Neutrophil (primary cell): ENCODE measurements around the gene TIMD4.

Source experiments
- H3K27ac ChIP-seq: fragments of 200-600 bp; sonication (generic); 2 replicates; pipeline ENCODE4 v1.5.1; 2016; ENCODE audit warnings: mild to moderate bottlenecking, moderate library complexity
- H3K27me3 ChIP-seq: fragments of 200-600 bp; sonication (generic); 2 replicates; pipeline ENCODE4 v1.6.0; 2016; ENCODE audit warnings: mild to moderate bottlenecking
- H3K36me3 ChIP-seq: fragments of 200-600 bp; sonication (generic); 2 replicates; pipeline ENCODE4 v1.5.1; 2017
- H3K4me1 ChIP-seq, 2 experiments: fragments of 200-600 bp in 1 of 2; sonication (generic) in 1 of 2; 1 replicate in 1 of 2; 2 replicates in 1 of 2; pipeline versions ENCODE4 v1.5.1 to v1.6.1; 2013 to 2016; ENCODE audit warnings: low read depth in 1 of 2, low read length in 1 of 2, mild to moderate bottlenecking in 1 of 2, moderate library complexity in 1 of 2; ENCODE audit not compliant: control insufficient read depth in 1 of 2, insufficient read depth in 1 of 2
- H3K4me3 ChIP-seq, 2 experiments: fragments of 200-600 bp in 1 of 2; sonication (generic) in 1 of 2; 1 replicate in 1 of 2; 2 replicates in 1 of 2; pipeline ENCODE4 v1.5.1; 2013 to 2016; ENCODE audit warnings: low read depth in 1 of 2, low read length in 1 of 2, mild to moderate bottlenecking in 1 of 2, moderate library complexity in 1 of 2
- H3K9me3 ChIP-seq: fragments of 200-600 bp; sonication (generic); 2 replicates; pipeline ENCODE4 v1.5.1; 2016
- TF ChIP-seq, protein P1 (sequence below): fragments of 200-600 bp; sonication (generic); IDR thresholded peaks from 2 replicates; pipeline ENCODE4 v1.5.1; 2016; ENCODE audit warnings: antibody characterized with exemption

The TIMD4 gene

DNA sequence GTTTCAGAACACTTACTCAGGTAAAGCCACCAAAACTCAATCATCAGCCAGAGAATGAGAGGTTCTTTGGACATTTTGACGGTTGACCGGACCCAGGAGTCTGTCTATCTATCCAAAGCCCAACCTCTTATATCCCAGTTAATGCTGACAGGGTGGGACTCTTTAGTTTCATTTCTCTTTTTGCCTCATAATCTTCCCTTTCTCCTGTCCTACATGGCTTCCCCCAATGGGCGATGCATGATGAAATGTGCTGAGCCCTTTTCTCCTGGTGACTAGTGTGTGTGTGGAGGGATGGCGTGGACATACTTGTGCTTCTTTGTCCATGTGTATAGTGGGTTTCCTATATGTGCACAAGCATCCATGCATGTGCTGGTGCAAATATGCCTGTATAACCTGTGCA is at the start of gene TIMD4:
Gene TIMD4, minus strand, starts transcription at position 102 of the 400 bp plus-strand sequence. Its CDS starts 28 bp downstream, at position 74.
- TF ChIP-seq, protein P1, sequence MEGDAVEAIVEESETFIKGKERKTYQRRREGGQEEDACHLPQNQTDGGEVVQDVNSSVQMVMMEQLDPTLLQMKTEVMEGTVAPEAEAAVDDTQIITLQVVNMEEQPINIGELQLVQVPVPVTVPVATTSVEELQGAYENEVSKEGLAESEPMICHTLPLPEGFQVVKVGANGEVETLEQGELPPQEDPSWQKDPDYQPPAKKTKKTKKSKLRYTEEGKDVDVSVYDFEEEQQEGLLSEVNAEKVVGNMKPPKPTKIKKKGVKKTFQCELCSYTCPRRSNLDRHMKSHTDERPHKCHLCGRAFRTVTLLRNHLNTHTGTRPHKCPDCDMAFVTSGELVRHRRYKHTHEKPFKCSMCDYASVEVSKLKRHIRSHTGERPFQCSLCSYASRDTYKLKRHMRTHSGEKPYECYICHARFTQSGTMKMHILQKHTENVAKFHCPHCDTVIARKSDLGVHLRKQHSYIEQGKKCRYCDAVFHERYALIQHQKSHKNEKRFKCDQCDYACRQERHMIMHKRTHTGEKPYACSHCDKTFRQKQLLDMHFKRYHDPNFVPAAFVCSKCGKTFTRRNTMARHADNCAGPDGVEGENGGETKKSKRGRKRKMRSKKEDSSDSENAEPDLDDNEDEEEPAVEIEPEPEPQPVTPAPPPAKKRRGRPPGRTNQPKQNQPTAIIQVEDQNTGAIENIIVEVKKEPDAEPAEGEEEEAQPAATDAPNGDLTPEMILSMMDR, result no peak
- H3K9me3 ChIP-seq, result no peaks in the 10 kb centered on the region
- H3K4me3 ChIP-seq, result no peak within 1 kb of the TSS
- no peaks in the 10 kb centered on the region for H3K4me1 ChIP-seq
- no peaks in the 10 kb centered on the region for H3K27me3 ChIP-seq
- H3K27ac ChIP-seq, result no peak within 1 kb of the TSS
- no peaks in the 10 kb centered on the region for H3K36me3 ChIP-seq

DNA sequence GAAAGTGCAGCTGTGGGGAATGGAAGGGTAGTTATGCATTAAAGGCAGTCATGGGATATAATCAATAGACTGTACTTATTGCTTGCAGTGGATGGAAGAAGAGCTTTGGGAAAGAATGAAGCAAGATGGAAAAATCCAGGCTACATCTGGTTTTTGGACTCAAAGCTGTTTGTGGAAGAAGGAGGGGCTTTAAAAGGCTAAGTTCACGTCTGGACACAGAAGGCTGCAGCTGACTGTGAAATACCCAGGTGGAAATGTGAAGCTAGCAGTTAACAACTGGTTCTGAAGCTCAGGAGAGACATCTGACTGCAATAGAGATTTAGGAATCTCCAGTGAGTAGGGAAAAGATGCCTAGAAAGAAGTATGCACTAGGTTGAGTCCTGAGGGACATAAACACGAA is 43.2 kb upstream of the TIMD4 start:
- H3K27ac ChIP-seq, result no peak overlapping the region

DNA sequence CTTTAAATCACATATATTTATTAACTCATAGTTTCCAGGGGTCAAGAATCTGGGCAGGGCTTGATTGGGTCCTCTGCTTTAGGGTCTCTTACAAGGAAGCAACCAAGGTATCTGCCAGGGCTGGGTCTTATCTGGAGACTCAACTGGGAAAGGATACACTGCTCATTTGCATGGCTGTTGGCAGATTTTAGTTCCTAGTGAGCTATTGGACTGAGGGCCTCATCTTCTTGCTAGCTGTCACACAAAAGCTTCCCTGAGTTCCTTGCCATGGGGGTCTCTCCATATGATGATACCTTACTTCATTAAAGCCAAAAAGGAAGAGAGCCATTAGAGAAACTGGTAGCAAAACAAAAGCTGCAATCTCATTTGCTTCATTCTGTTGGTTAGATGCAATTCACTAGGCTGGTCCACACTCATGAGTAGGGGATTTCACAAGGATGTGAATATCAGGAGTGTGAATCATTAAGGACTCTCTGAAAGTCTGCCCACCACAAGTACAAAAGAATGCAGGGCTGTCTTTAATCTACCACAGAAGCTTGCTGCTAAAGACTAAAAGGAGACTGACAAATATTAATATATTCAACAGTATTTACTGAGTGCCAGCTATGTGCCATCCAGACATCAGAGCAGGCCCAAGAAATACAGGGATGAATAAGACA is 42.0 kb upstream of the TIMD4 start:
- H3K36me3 ChIP-seq, result no peaks in the 10 kb centered on the region
- H3K27me3 ChIP-seq, result no peaks in the 10 kb centered on the region
- TF ChIP-seq, protein P1, result no peak
- H3K4me1 ChIP-seq, result no peaks in the 10 kb centered on the region
- no peaks in the 10 kb centered on the region for H3K9me3 ChIP-seq
- no peak overlapping the region for H3K4me3 ChIP-seq
- H3K27ac ChIP-seq, result no peak overlapping the region

More for the DNA sequence above, 43.2 kb upstream of the TIMD4 start:
- no peaks in the 10 kb centered on the region for H3K9me3 ChIP-seq
- no peaks in the 10 kb centered on the region for H3K4me1 ChIP-seq
- no peaks in the 10 kb centered on the region for H3K36me3 ChIP-seq
- H3K4me3 ChIP-seq, result no peak overlapping the region
- TF ChIP-seq, protein P1, result no peak
- no peaks in the 10 kb centered on the region for H3K27me3 ChIP-seq

DNA sequence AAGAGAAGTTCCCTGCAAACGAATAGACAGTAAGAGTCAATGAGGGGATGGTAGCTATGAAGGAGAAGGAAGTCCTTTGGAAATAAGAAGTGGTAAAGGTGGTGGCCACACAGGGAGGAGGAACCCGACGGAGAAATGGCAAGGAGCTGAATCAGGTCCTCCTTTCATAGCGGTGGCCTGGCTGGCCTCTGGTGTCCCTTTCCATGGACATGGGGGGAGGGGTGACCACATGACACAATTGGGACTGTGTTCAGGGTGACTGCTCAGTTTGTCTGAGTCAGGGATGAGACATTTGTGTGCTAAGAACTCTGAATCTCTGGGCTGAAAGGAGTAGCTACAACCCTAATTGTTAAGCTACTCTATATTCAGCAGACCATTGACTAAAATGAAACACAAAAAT is 28.7 kb upstream of the TIMD4 start:
- TF ChIP-seq, protein P1, result no peak
- Histone ChIP-seq H3K4me3 (no peak overlapping the region), H3K4me1 (no peaks in the 10 kb centered on the region), H3K9me3 (no peaks in the 10 kb centered on the region), H3K27me3 (no peaks in the 10 kb centered on the region), H3K36me3 (no peaks in the 10 kb centered on the region), H3K27ac (no peak overlapping the region)

DNA sequence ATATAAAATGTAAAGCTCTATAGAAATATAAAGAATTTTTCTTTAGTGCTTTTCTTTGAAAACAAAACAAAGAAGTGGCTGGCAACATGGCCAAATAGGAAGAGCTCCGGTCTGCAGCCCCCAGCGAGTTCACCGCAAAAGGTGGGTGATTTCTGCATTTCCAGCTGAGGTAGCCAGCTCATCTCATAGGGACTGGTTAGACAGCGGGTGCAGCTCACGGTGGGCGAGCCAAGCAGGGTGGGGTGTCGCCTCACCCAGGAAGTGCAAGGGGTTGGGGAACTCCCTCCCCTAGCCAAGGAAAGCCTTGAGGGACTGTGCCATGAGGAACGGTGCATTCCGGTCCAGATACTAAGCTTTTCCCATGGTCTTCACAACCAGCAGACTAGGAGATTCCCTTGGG is 21.0 kb upstream of the TIMD4 start:
- TF ChIP-seq, protein P1, result no peak
- no peak overlapping the region for H3K4me3 ChIP-seq
- no peaks in the 10 kb centered on the region for H3K4me1 ChIP-seq
- no peaks in the 10 kb centered on the region for H3K27me3 ChIP-seq
- H3K36me3 ChIP-seq, result no peaks in the 10 kb centered on the region
- no peak overlapping the region for H3K27ac ChIP-seq
- no peaks in the 10 kb centered on the region for H3K9me3 ChIP-seq
